Adrenal gland (tissue), 5 donors: ENCODE data around the gene METTL13.

Source experiments
- POLR2A ChIP-seq, 2 donors: fragments of 450-650 bp; IDR thresholded peaks; one replicate each; pipeline ENCODE4 v1.6.1; 2017; ENCODE audit warnings: antibody characterized with exemption in 2 of 2, mild to moderate bottlenecking in 2 of 2, moderate library complexity in 1 of 2
- TF ChIP-seq, protein P1 (sequence below), 6 experiments: fragments of 450-650 bp in 4 of 6; fragments of 200-600 bp in 2 of 6; sonication (generic) in 1 of 6; IDR thresholded peaks; 1 replicate in 5 of 6; 2 replicates in 1 of 6; pipeline versions ENCODE4 v1.5.1 to v1.8.0; 2016 to 2021; ENCODE audit warnings: antibody characterized with exemption in 6 of 6, mild to moderate bottlenecking in 2 of 6, moderate library complexity in 1 of 6
- donor health status: DM: no; HTN: no; CAD: no.

- no peak for TF ChIP-seq POLR2A (IDR thresholded peaks at IDR 0.05)
- TF ChIP-seq, protein P1, sequence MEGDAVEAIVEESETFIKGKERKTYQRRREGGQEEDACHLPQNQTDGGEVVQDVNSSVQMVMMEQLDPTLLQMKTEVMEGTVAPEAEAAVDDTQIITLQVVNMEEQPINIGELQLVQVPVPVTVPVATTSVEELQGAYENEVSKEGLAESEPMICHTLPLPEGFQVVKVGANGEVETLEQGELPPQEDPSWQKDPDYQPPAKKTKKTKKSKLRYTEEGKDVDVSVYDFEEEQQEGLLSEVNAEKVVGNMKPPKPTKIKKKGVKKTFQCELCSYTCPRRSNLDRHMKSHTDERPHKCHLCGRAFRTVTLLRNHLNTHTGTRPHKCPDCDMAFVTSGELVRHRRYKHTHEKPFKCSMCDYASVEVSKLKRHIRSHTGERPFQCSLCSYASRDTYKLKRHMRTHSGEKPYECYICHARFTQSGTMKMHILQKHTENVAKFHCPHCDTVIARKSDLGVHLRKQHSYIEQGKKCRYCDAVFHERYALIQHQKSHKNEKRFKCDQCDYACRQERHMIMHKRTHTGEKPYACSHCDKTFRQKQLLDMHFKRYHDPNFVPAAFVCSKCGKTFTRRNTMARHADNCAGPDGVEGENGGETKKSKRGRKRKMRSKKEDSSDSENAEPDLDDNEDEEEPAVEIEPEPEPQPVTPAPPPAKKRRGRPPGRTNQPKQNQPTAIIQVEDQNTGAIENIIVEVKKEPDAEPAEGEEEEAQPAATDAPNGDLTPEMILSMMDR (IDR thresholded peaks at IDR 0.05), result no peak
These were observed 6.4 kb downstream of the METTL13 start for GRCh38 chr1:171787686-171788480.
